ENCODE results near the gene ZKSCAN3.

DNA sequence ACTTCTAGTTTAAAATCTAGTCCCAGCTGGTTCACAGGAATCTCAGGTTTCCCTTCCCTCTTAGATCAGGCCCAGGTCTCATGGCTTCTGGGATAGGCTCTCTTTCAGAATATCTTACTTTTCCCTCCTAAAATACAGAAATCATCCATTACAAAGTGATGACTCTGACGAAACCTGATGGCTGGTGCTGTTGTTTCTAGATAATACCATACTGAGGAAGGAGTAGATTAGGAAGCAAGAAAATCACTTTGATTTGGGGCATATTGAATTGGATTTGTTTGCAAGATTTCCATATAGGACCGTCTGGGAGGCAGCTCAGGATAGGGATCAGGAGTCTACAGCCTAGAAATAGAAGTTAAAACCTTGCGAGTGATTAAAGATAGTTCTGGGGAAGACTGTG, 3.6 kb downstream of the ZKSCAN3 start:
- TF ChIP-seq, protein P1, sequence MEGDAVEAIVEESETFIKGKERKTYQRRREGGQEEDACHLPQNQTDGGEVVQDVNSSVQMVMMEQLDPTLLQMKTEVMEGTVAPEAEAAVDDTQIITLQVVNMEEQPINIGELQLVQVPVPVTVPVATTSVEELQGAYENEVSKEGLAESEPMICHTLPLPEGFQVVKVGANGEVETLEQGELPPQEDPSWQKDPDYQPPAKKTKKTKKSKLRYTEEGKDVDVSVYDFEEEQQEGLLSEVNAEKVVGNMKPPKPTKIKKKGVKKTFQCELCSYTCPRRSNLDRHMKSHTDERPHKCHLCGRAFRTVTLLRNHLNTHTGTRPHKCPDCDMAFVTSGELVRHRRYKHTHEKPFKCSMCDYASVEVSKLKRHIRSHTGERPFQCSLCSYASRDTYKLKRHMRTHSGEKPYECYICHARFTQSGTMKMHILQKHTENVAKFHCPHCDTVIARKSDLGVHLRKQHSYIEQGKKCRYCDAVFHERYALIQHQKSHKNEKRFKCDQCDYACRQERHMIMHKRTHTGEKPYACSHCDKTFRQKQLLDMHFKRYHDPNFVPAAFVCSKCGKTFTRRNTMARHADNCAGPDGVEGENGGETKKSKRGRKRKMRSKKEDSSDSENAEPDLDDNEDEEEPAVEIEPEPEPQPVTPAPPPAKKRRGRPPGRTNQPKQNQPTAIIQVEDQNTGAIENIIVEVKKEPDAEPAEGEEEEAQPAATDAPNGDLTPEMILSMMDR (IDR thresholded peaks at IDR 0.05) = no peak
- no peak for TF ChIP-seq POLR2A (IDR thresholded peaks at IDR 0.05)

Data from lower leg skin (tissue), 3 donors.